ENCODE results near the gene RNPEP.
"Not testable (repeated sequence)": the region's sequence is repeated elsewhere in the genome, so short reads cannot be mapped to it uniquely, and the experiment has no call there.

Gene RNPEP

DNA sequence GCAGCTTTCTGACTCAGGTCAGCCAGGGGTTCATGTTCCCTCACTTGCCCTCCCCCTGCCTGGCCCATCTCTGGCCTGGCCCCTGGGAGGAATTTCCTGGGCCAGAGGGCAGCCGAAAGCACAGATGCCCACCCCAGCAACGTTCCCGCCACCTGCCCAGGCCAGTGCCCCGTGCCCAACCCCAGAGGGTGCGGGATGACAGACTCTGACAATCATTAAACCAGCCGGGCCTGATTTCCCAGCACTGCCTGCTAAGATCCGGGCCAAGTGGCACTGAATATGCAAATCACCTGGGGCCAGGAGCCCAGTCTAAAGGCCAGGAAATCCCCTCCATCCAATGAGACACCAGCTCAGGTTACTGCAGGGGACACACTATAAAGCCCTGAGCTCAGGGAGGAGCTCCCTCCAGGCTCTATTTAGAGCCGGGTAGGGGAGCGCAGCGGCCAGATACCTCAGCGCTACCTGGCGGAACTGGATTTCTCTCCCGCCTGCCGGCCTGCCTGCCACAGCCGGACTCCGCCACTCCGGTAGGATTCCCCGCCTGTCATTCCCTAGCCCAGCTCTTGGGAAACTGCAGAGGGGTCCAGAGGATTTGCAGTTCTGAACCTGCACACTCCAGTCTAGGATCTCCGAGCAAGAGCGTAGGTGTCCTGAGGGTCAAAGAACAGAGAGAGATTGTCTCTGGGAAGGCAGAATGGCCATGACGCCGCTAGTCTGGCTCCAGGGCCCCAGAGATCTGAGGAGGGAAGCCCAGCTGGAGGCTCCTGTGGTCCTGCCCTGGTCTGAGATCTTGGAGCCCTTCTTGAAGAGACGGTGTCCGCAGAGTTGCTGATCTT, 27.9 kb downstream of the RNPEP start, which contains the start of gene ELF3:
TSS of gene ELF3 (plus strand) at position 408 of the 836 bp plus-strand sequence. CDS start 550 bp downstream, outside the sequence.
- DNase-seq (ENCODE audit: low spot score), result peak; percentile 41

DNA sequence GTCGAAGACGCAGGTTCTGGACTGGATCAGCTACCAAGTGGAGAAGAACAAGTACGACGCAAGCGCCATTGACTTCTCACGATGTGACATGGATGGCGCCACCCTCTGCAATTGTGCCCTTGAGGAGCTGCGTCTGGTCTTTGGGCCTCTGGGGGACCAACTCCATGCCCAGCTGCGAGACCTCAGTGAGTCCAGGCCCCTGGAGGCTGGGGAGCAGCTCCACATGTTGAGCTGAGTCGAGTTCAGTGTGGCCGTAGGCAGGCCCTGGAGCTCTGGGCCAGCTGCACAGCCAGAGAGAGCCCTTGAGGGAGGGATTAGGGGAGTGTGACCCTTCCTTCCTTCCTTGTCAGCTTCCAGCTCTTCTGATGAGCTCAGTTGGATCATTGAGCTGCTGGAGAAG, 29.5 kb downstream of the RNPEP start:
- no peak for DNase-seq (ENCODE audit: low spot score)

DNA sequence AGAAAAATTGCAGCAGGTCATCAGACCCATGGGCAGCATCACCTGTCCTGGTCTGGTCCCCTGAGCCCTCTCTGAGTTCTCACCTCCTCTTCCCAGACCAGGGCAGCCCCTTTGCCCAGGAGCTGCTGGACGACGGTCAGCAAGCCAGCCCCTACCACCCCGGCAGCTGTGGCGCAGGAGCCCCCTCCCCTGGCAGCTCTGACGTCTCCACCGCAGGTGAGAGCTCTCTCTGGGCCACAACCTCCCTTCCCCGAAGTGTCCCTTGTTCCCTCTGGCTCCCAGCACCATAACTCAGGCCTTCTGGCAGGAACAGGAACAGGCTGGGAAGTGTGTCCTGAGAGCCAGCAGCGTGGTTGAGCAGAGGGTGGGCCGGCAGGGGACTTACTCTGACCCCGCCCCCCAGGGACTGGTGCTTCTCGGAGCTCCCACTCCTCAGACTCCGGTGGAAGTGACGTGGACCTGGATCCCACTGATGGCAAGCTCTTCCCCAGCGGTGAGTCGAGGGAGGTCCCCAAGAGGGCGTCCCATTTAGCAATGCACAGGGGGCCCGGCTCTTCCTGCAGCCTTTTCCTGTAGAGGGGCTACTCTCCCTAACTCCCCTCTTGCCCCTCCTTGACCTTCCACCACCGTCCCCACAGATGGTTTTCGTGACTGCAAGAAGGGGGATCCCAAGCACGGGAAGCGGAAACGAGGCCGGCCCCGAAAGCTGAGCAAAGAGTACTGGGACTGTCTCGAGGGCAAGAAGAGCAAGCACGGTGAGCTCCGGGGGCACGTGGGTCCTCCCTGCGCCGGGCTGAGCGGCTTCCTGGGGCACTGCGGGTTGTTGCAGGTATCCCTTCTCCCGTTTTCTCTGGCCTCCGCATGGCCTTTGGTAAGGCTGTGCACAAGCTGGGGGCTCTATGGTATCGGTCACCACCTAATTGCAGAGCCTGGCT, 30.4 kb downstream of the RNPEP start:
- DNase-seq (ENCODE audit: low spot score), result no peak

DNA sequence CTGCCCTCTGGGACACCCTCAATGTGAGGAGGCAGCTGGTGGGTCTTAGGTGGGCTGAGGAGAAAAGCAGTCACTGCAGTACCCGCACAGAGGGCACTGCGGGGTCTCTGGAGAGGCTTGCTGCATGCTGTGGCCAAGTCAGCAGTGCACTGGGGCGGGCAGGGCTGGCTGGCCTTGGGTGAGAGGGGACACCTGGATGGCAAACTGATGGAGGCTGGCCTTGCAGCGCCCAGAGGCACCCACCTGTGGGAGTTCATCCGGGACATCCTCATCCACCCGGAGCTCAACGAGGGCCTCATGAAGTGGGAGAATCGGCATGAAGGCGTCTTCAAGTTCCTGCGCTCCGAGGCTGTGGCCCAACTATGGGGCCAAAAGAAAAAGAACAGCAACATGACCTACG, 31.2 kb downstream of the RNPEP start:
- DNase-seq (ENCODE audit: low spot score), result no peak

DNA sequence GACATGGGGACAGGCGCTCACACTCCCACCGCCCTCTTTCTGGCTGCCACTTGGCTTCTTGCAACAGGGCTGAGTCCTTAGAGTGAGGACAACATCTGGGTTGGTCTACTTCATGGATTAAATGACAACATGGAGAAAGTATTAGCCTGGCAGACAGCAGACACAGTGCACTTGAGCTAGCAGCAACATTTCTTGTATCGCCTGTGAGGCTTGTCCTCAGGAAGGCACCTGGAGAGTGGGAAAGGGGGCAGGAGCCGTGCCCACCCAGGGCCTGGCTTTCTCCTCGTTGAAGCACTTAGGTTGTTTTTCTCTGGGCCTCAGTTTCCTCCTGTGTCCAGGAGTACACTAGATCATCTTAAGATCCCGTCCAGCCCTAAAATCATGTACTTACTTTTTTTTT, 31.6 kb downstream of the RNPEP start:
- DNase-seq (ENCODE audit: low spot score), result no peak

DNA sequence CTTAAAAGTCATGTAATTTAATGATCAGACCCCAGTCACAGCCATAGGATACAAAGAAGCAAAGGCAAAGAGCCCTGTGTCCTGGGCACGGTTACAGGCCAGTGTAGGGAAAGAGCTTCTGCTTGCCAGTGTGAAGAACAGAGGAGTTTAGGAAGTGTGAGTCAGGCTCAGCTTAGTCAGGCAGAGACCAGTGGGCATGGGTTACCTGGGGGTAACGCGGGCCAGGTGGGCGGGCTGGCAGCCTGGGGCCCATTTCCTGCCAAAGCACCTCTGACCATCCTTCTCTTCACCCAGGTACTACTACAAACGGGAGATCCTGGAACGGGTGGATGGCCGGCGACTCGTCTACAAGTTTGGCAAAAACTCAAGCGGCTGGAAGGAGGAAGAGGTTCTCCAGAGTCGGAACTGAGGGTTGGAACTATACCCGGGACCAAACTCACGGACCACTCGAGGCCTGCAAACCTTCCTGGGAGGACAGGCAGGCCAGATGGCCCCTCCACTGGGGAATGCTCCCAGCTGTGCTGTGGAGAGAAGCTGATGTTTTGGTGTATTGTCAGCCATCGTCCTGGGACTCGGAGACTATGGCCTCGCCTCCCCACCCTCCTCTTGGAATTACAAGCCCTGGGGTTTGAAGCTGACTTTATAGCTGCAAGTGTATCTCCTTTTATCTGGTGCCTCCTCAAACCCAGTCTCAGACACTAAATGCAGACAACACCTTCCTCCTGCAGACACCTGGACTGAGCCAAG, 32.6 kb downstream of the RNPEP start:
- no peak for DNase-seq (ENCODE audit: low spot score)

DNA sequence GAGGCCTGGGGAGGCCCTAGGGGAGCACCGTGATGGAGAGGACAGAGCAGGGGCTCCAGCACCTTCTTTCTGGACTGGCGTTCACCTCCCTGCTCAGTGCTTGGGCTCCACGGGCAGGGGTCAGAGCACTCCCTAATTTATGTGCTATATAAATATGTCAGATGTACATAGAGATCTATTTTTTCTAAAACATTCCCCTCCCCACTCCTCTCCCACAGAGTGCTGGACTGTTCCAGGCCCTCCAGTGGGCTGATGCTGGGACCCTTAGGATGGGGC, 33.2 kb downstream of the RNPEP start:
- DNase-seq (ENCODE audit: low spot score), result no peak

DNA sequence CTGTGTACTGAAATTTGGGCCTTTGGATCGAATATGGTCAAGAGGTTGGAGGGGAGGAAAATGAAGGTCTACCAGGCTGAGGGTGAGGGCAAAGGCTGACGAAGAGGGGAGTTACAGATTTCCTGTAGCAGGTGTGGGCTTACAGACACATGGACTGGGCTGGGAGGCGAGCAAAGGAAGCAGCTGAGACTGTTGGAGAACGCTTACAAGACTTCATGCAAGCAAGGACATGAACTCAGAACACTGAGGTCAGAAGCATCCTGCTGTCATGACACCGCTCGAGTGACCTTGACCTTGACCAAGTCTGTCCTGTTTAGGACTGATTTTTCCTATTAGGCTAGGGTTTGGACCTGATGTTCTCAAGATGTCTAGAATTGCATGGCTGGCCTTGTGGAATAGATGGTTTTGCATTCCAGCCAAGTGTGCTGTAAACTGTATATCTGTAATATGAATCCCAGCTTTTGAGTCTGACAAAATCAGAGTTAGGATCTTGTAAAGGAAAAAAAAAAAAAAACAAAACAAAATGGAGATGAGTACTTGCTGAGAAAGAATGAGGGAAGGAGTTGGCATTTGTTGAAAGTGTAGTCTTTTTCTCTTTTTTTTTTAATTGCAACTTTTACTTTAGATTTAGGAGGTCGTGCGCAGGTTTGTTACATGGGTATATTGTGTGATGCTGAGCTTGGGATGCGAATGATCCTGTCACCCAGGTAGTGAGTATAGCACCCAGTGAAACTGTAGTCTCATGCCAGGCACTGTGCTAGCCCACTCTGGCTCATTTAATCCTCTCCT, 33.8 kb downstream of the RNPEP start:
- no peak for DNase-seq (ENCODE audit: low spot score)

DNA sequence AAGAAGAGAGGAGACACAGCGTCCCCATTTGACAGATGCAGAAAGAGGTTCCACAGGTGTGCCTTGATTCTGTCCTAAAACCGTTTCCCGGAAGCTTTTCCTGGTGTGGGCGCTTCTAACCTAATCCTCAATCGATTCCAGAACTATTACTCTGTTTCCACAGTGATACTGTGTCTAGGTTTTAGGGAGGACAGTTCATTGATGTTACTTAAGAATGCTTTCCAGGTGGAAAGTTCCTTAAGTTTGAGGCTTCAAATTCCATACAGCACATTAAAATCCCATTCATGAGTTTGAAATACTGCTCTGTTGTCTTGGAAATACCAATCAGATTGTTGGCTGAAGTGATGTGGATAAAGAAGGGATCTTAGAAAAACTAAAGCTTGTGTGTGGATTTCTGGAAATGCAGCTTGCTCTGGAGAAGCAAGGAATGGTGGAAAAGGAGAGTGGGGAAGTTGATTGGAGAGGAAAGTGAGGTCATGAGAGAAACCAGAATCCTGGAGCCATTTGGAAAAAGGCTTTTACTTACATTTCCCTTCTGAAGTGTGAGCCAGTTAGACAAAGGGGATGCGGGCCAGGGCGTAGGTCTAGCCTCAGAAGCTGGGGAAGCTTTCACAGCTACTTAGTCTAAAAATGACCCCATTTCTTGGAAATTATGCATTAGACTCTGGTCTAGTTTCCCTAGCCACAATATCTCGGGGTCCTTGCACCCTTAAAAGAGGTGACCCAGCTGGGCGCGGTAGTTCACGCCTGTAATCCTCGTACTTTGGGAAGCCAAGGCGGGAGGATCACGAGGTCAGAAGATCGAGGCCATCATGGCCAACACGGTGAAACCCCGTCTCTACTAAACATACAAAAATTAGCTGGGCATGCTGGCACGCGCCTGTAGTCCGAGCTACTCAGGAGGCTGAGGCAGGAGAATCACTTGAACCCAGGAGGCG, 34.6 kb downstream of the RNPEP start:
- no peak for DNase-seq (ENCODE audit: low spot score)

DNA sequence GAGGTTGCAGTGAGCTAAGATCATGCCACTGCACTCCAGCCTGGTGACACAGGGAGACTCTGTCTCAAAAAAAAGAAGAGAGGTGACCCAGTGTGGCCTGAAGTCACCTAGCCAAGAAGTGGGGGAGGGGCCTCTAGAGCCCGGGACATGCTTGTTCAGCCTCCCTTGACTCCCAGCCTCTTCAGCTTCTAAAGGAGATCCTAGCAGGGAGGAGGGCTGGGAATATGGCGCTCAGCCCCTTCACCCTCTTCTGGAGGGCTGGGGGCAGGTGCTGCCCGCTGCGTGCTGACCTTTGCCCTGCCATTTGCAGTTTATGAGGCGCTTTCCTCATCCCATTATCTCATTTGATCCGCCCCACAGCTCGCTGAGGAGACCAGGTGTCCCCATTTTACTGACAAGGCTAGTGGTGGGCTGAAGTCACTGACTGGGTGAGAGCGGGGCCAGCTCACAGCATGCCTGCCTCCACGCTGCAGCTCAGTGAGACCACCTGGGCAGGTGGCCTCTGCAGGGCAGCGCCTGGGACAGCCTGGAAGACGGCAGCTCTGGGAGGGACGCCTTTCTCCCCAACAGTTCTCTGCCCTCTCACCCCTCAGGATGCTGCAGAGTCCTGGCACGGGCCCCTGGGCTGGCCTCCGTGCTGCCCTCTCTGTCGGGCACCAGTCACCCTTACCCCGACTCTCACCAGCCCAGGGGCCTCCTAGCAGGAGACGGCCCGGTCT, 35.5 kb downstream of the RNPEP start:
- DNase-seq (ENCODE audit: low spot score), result no peak

DNA sequence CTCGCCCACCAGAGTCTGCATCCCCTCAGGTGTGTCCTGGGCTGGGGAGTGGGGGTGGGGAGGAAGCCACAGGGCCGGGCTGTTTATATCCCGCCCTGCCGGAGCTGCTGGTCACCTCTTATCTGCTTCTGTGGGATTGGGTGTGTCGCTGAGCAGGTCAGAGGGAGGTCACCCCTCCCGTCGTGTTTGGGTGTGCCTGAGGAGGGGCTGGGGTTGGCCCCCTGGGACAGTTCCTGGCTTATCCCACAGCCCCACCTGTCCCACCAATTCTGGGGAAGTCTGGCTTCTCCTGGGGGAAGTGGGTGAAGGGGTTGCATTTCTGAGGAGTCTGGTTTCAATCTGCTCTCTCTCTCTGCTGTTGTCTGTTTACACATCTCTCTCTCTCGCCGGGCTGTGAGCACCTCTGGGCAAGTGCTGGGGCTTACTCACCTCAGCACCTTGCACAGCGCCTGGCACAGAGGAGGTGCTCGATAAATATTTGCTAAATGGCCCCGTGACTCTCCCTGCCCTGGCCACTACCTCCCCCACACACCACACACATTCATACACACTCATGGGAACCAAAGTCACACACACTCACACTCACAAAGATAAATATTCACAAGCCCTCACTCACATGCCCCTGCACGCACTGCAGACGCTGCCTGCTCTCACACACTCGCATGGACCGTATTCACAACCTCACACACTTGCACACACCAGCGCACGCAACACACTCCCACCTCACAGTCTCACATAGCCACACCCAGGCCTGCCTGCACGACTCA, 36.2 kb downstream of the RNPEP start:
- no peak for DNase-seq (ENCODE audit: low spot score)

DNA sequence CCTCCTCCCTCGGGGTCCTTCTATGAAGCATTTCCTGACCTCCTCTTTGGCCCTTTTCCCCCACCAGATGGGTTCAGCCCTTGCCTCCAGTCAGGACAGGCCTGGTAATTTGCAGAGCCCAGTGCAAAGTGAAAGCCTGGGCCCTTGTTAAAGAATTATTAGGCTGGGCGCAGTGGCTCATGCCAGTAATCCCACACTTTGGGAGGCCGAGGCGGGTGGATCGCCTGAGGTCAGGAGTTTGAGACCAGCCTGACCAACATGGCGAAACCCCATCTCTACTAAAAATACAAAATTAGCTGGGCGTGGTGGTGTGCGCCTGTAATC, 36.7 kb downstream of the RNPEP start:
- not testable (repeated sequence) for DNase-seq (ENCODE audit: low spot score)

DNA sequence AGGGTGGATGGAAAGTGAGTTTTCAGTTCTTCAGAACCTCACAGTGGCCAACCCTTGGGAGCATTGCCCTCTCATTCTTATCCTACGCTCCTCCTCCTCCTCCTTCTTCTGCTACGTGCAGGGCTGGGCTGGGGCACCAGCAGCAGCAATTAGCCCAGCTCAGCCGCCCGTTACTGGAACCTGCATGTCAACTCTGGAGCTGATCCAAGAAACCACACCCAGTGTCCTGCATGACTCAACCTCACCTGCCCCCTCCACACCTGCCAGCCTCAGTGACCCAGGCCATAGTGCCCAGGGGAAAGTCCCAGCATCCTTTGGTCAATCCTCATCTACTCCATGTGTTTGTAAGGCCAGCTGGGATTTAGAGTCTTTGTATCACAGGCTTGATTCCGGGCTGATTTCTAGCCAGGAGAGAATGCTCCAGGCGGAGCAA, 40.6 kb downstream of the RNPEP start:
- peak; percentile 6 for DNase-seq (ENCODE audit: low spot score)

DNA sequence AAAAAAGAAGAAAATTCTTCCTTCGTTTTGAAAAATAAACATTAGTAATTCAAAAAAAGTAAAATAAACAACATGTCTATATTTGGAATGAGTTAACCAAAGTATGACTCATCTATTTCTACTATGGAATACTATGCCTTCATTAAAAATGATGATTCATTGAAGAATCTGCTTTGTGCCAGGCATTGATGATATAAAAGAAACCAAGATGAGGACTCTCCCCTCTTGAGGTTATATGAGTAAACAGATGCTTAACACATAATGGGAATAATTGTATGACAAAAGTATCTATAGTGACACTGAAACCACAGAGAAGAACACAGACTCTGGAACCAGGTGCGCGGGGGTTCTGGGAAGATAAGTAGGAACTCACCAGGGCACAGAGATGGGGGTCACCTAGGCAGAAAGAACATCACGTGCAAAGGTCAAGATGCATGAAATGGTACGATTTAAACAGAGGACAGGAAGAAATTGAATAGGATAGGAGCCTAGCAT, 46.8 kb downstream of the RNPEP start:
- DNase-seq (ENCODE audit: low spot score), result no peak

DNA sequence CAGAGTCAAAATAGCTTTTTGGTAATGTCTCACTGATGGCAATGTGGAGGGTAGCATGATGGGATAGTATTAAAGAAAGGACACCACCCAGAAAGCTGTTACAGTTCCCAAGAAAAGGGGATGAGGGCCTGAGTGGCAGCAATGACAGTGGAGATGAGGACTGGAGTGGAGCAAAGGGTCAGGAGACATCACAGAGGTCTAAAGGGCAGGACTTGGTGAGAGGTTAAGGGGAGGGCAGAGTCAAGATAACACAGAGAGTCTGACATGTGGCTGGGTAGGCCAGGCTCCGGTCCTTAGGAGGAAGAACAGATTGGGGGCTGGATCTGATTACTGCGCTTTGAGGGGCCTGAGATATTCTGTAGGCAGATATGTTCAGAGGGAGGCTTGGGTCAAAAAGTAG, 47.3 kb downstream of the RNPEP start:
- no peak for DNase-seq (ENCODE audit: low spot score)

DNA sequence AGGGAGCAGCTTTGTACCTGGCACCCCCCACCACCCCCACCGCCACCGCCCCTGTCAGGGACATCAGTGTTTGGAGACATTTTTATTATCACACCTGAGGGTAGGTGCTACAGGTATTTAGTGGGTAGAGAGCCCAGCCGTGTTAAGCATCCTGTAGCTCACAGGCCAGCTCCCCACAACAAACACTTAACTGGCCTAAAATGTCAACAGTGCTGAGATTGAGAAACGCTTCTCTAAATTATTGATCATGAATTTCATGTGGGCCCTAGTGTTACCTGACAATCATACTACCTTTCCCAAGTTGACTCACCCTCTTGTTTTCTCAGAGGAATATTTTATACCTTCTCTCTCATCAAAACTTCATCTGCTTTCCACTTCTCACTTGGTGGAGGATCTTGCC, 49.3 kb downstream of the RNPEP start:
- DNase-seq (ENCODE audit: low spot score), result no peak

DNA sequence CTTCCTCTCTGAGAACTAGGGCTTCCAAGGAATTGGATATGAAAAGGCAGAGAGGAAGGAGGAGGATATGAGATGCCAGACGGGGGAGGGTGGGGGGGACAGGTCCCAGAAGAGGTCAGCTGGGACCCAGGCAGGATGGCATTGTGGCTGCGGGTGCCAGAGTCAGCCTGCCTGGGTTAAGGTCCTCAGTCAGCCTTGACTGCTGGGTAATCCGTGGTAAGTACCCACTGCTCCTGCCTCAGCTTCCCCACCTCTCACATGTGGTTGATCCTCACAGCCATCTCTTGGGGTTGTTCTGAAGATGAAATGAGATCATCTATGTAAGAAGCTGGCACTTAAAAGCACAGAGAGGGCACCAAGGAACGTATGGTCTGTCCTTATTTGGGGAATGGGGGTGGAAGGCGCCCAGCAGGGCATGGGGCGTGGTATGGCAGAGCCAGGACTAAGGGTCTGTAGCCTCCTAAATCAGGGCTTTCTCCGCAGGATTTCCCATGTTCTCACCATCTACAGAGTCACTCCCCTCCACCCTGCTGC, 51.8 kb downstream of the RNPEP start:
- DNase-seq (ENCODE audit: low spot score), result no peak

DNA sequence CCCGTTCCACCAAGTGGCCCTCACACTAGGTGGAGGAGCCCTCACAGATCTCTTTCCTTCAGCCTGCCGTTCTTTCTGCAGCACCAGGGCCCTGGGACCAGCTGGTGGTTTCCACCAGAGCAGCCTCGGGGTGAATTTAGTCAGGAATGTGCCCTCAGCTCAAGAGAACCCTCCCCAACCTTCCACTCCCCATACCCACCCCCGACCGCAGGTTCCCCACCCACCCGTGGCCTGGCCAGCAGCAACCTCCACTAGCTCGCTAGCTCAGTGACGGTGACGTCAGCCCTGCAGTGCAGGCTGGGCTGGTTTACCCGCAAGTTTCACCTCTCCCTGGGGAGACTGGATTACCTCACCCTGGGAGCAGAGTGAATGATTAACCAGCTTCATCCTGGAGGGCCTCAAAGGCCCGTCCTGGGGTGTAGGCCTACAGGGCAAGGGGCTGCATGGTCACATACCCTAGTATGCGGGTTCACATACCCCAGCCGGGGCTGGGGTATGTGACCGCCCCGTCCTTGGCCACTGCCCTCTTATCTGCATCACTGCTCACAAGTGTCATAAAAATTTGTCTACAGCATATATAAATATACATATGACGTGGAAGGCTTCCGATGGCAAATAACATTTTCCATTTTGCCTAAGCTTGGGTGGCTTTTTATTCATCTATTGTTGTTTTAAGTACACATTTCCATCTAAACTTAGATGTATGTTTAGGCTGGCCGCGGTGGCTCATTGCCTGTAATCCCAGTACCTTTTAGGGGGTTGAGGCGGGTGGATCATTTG, 52.4 kb downstream of the RNPEP start:
- no peak for DNase-seq (ENCODE audit: low spot score)
